DMS 273 (cell line): ENCODE data around the gene OR51A4.
A peak's percentile ranks its signal among the peaks of the same experiment; 100 is the strongest.
"Not testable (repeated sequence)": the region's sequence is repeated elsewhere in the genome, so short reads cannot be mapped to it uniquely, and the experiment has no call there.

Source experiments
- DNase-seq: peaks from one replicate; lab custom pipeline; 2025; ENCODE audit not compliant: unreplicated experiment; lab: John Stamatoyannopoulos, UW

OR51A4 gene, protein sequence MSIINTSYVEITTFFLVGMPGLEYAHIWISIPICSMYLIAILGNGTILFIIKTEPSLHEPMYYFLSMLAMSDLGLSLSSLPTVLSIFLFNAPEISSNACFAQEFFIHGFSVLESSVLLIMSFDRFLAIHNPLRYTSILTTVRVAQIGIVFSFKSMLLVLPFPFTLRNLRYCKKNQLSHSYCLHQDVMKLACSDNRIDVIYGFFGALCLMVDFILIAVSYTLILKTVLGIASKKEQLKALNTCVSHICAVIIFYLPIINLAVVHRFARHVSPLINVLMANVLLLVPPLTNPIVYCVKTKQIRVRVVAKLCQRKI

GRCh38 chr11:4947505-4947904 lies at the start of gene OR51A4:
Gene OR51A4, minus strand, starts transcription at chr11:4947605. Its CDS starts 505 bp downstream, at chr11:4947100.
- no peak for DNase-seq

GRCh38 chr11:4994551-4994950 lies 47.1 kb upstream of the OR51A4 start, which contains the start of gene OR51L1:
Gene OR51L1, plus strand, starts transcription at chr11:4994851. Its CDS starts 4,132 bp downstream, at chr11:4998983.
- no peak for DNase-seq

DNA sequence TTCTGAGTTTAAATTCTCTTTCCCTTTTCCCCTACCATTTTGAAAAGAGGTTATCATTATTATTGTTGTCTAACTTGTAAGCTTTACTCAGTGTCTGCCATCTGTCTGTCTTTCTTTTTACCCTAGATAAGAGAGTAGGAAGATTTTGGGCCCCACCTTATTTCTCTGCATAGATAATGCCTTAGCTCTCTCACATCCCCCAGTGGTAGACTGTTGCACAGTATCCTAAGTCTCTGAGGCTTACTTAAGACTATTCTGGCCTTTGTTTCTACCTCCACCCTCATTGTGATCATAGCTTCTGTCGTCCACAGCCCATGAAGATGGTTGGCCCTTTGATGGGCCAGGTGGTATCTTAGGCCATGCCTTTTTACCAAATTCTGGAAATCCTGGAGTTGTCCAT lies 43.7 kb upstream of the OR51A4 start:
- peak; percentile 3 for DNase-seq

DNA sequence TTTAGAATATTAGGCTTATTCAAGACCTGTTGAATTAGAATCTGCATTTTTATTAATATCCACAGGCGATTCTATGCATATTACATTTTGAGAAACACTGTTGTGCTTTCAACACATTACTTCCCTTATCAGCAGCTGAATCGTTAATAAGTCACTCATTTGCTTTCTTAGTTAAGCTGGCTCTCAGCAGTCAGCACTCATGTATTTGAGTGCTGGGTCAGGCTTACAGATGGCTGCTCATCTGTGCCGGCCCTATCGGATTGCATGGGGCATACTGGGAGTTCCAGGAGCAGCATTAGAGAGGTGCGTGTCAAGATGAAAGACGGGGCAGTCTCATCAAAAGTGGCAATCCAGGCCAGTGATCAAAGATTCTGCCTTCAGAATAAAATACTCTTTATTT lies 36.4 kb upstream of the OR51A4 start:
- no peak for DNase-seq

DNA sequence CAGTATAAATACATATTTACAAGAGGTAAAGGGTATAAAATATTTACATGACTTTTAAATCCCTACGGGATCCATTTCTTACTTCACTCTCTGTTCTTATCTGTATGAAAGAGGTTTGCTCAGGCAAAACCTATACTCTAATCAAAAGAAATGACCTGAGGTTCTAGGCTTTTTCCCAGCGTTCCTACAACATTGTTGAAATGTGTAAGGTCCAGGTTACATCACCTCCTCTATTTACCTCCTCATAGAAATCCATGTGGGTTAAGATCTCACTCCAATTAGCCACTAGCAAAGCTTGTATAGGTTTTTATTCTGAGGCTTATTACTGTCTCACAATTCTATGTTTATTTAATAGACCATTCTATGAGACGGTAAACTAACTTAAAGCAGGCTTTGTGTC lies 35.3 kb upstream of the OR51A4 start:
- DNase-seq = no peak

DNA sequence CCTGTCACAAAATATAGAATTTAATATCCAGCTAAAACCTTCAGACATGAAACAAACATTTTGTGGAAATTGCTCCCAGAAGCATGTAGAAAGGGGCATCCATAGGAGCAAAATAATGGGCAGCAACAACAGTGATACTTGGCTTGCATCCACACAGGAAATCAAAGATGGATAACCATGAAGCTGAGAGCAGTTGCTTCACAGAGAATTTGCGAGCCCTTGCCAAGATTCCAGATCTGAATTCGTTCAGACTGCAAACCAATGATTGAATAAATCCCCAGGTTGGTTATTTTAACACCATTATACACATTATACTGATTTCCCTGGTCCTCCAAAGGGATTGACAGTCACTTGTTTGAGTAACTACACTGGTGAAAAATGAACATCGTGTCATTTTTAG lies 31.6 kb upstream of the OR51A4 start:
- DNase-seq = no peak

GRCh38 chr11:4975436-4975835 lies 28.0 kb upstream of the OR51A4 start:
- DNase-seq = no peak

GRCh38 chr11:4962816-4963215 lies 15.4 kb upstream of the OR51A4 start:
- DNase-seq = no peak

DNA sequence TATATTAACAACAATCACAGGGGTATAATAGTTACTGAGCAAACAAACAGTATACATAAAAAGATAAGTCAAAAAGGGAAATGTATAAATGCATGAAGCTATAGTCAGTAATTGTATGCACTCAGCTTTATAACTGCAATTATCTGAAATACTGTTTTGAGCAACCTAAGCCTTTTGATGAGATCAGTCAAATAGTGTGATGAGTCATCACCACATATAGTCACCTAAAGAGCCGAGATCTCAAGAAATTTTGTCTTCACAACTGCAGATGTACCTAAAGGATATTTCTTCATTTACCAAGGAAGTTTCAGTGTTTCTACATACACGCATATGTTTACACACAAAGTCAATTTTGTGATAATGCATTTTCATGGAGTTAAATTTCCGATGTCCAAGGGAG lies 13.5 kb upstream of the OR51A4 start:
- DNase-seq = no peak

GRCh38 chr11:4957396-4957795 lies 10.0 kb upstream of the OR51A4 start:
- DNase-seq = no peak

DNA sequence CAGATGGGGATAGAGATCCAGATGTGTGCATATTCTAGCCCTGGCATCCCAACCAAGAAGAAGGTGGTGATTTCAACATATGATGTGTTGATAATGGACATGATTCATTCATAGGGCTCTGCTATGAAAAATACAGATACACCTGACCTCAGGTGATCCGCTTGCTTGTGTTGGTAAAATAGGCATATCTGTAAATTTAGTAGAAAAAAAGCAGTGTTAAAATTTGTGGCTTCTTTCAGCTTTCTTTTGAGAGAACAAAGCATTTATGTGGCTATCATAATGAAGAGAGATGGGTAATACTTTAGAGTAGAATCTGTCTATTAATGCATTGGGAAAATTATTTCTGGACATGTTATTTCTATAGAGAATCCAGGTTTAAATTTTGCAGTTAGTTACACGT lies 8.2 kb upstream of the OR51A4 start, which contains the start of gene OR51A2:
Gene OR51A2 (minus strand): TSS at position 101 of the 400 bp plus-strand sequence. CDS start 0 bp downstream, at position 101.
- DNase-seq = not testable (repeated sequence)

- no peak for DNase-seq
Observed at GRCh38 chr11:4936745-4937144, 10.7 kb downstream of the OR51A4 start.

DNA sequence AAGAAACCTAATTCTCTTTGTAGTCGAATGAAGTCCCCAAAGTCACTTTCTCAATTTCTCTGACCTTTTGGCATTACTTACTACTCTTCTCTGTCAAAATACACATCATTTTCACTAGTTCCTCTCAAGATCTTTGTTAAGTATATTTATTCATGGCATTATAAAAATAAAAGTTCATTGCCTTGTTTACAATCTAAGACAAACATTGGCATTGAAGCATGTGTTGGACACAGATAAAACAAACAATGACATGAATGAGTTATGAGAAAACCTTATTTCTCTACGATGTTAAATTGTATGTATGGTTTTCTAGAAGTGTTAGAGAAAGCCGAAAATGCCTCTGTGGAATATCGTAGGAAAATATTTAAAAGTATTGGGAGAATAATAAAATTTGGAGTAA lies 14.7 kb downstream of the OR51A4 start:
- DNase-seq = no peak

DNA sequence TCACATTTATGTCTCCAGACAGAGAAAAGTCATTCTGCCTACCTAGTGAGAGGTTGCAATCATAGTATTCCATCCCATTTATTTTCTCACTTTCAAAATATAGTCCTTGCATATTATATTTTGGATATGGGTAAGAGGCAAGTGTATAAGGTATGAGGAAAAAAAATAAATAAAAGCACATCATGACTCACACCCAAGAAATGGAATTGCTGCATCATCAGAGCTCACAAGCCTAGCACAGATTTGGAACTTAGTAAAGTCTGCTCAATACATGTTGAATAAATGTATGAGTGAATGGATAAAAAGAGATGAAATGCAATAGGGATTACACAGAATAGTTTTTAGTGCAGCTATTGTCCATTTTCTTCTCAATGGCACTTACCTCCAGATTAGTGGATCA lies 20.8 kb downstream of the OR51A4 start:
- DNase-seq = no peak

DNA sequence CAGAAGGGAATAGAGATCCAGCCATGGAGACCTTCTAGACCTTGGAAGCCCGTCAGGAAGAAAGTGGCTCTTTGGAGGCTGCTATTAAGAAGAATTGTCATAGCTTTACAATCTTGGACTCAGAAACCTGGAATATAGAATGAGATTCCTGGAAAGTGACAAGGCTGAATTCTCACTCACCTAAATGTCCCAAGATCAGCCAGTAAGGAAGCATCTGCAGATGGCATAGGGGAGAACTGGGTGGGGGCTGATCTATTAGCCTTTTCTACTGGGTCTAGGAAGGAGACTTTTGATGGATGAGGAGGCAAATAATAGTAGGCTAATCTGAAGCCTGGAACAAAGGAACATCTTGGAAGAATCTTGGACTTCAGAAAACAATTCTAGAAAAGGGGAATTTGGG lies 23.2 kb downstream of the OR51A4 start, which contains the start of gene OR51G1:
Gene OR51G1 (minus strand): TSS at position 101 of the 400 bp plus-strand sequence. CDS start 0 bp downstream, at position 101.
- DNase-seq = no peak

- DNase-seq = no peak
Observed at GRCh38 chr11:4922304-4922703, 25.1 kb downstream of the OR51A4 start.

GRCh38 chr11:4921796-4922195 lies 25.6 kb downstream of the OR51A4 start:
- DNase-seq = no peak

DNA sequence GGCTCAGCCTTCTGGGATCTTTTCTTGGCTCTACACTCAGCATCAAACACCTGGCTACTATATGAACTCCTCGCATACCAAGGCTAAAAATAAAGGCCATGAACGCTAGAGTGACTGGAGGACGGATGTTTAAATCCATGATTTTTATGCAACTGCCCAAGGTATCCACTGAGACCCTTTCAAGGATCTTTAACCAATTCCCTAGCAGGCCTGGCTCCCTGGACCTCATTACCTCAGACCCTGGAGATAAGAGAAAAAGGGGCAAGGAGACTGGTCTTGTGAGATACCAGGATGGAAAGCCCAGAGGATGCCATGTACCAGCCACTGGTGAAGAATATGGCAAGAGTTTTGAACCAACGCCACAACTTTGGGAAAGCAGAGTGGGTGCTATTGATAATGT lies 28.2 kb downstream of the OR51A4 start, which contains the start of gene OR51G2:
Gene OR51G2 (minus strand): TSS at position 101 of the 400 bp plus-strand sequence. CDS start 3,687 bp downstream, outside the sequence.
- DNase-seq = no peak

- no peak for DNase-seq
Observed at GRCh38 chr11:4916581-4916980, 30.8 kb downstream of the OR51A4 start.

DNA sequence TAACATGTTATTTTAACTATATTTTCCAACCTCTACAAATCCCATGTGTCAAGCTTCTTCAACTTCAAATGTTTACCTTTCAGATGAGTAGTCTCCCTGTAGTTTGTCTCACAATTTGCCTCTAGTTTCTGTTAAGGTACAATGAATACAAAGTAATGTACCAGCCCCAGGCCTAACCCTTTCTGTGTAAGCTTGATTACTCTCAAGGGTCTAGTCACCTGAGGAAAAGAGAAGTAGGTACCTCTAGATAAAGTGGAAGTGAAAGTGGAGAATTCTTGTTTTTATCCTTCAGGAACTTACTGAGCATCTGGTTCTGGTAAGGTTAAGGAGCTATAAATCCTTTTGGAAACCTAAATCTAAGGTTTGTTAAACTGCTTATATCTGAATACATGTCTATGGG lies 43.9 kb downstream of the OR51A4 start, which contains the start of gene OR51A7:
Gene OR51A7 (plus strand): TSS at position 300 of the 400 bp plus-strand sequence. CDS start 3,587 bp downstream, outside the sequence.
- DNase-seq = no peak
